Nephron (organoid): ENCODE results near the gene PLD6.

Source experiments
- H3K27ac Mint-ChIP-seq, 3 experiments: 2 replicates each; pipeline ENCODE4 v1.8.0; 2020; ENCODE audit warnings: mixed read lengths in 3 of 3, mild to moderate bottlenecking in 2 of 3, moderate library complexity in 1 of 3
- H3K27me3 Mint-ChIP-seq: 2 replicates; pipeline ENCODE4 v1.8.0; 2021; ENCODE audit warnings: low read depth, mild to moderate bottlenecking, moderate library complexity, mixed read lengths
- H3K36me3 Mint-ChIP-seq: 2 replicates; pipeline ENCODE4 v1.8.0; 2020; ENCODE audit warnings: low read depth, mixed read lengths
- H3K4me1 Mint-ChIP-seq: 2 replicates; pipeline ENCODE4 v1.8.0; 2020; ENCODE audit warnings: mixed read lengths
- H3K4me3 Mint-ChIP-seq, 3 experiments: 2 replicates each; pipeline ENCODE4 v1.8.0; 2020; ENCODE audit warnings: mild to moderate bottlenecking in 3 of 3, mixed read lengths in 3 of 3, moderate library complexity in 2 of 3
- H3K9me3 Mint-ChIP-seq: 2 replicates; pipeline ENCODE4 v1.8.0; 2020; ENCODE audit warnings: mixed read lengths
- CTCF ChIP-seq, 3 experiments: fragments of 200-600 bp; sonication (generic); IDR thresholded peaks; one replicate each; pipeline ENCODE4 v1.5.0; 2021; ENCODE audit warnings: antibody characterized with exemption in 3 of 3; ENCODE audit not compliant: unreplicated experiment in 3 of 3

The PLD6 gene

GRCh38 chr17:17176341-17176740, 29.8 kb downstream of the PLD6 start:
- no peak for TF ChIP-seq CTCF (IDR thresholded peaks at IDR 0.05; ENCODE audit: unreplicated experiment in 3 of 3)
- no peak overlapping the region for H3K27ac Mint-ChIP-seq
- H3K4me3 Mint-ChIP-seq = no peak overlapping the region
- H3K4me1 Mint-ChIP-seq = peaks cover 16% of the 10 kb centered on the region
- H3K27me3 Mint-ChIP-seq = no peaks in the 10 kb centered on the region
- peaks cover 59% of the 10 kb centered on the region for H3K36me3 Mint-ChIP-seq
- no peaks in the 10 kb centered on the region for H3K9me3 Mint-ChIP-seq

- TF ChIP-seq CTCF (IDR thresholded peaks at IDR 0.05; ENCODE audit: unreplicated experiment in 3 of 3) = no peak
- H3K4me1 Mint-ChIP-seq = peaks cover 12% of the 10 kb centered on the region
Observed at GRCh38 chr17:17175917-17176316, 30.2 kb downstream of the PLD6 start.

GRCh38 chr17:17175340-17175739, 30.8 kb downstream of the PLD6 start:
- Mint-ChIP-seq H3K4me3 (no peak overlapping the region), H3K36me3 (peaks cover 54% of the 10 kb centered on the region), H3K4me1 (peaks cover 11% of the 10 kb centered on the region), H3K9me3 (no peaks in the 10 kb centered on the region), H3K27me3 (no peaks in the 10 kb centered on the region), H3K27ac (no peak overlapping the region)
- no peak for TF ChIP-seq CTCF (IDR thresholded peaks at IDR 0.05; ENCODE audit: unreplicated experiment in 3 of 3)

More at GRCh38 chr17:17175917-17176316, 30.2 kb downstream of the PLD6 start:
- H3K27ac Mint-ChIP-seq = no peak overlapping the region
- peaks cover 60% of the 10 kb centered on the region for H3K36me3 Mint-ChIP-seq
- H3K9me3 Mint-ChIP-seq = no peaks in the 10 kb centered on the region
- no peak overlapping the region for H3K4me3 Mint-ChIP-seq
- H3K27me3 Mint-ChIP-seq = no peaks in the 10 kb centered on the region

- TF ChIP-seq CTCF (IDR thresholded peaks at IDR 0.05; ENCODE audit: unreplicated experiment in 3 of 3) = no peak
- Mint-ChIP-seq H3K9me3 (no peaks in the 10 kb centered on the region), H3K27me3 (no peaks in the 10 kb centered on the region), H3K4me3 (no peak overlapping the region), H3K36me3 (peaks cover 51% of the 10 kb centered on the region), H3K4me1 (peaks cover 5% of the 10 kb centered on the region), H3K27ac (no peak overlapping the region)
Observed at GRCh38 chr17:17173921-17174320, 32.2 kb downstream of the PLD6 start.

GRCh38 chr17:17172990-17173389, 33.1 kb downstream of the PLD6 start:
- Mint-ChIP-seq H3K27me3 (no peaks in the 10 kb centered on the region), H3K27ac (no peak overlapping the region), H3K9me3 (no peaks in the 10 kb centered on the region), H3K4me1 (peaks cover 5% of the 10 kb centered on the region), H3K4me3 (no peak overlapping the region), H3K36me3 (peaks cover 53% of the 10 kb centered on the region)
- TF ChIP-seq CTCF (IDR thresholded peaks at IDR 0.05; ENCODE audit: unreplicated experiment in 3 of 3) = no peak

- H3K36me3 Mint-ChIP-seq = peaks cover 48% of the 10 kb centered on the region
- peaks cover 5% of the 10 kb centered on the region for H3K4me1 Mint-ChIP-seq
- peak in 1 of 3 experiments; percentile 21 for TF ChIP-seq CTCF (IDR thresholded peaks at IDR 0.05; ENCODE audit: unreplicated experiment in 3 of 3)
- H3K27me3 Mint-ChIP-seq = no peaks in the 10 kb centered on the region
- no peaks in the 10 kb centered on the region for H3K9me3 Mint-ChIP-seq
- H3K4me3 Mint-ChIP-seq = no peak overlapping the region
- H3K27ac Mint-ChIP-seq = no peak overlapping the region
Observed at GRCh38 chr17:17172001-17172939, 33.9 kb downstream of the PLD6 start.
